HG02642 (cell line): ENCODE measurements around the gene TF.
"Not testable (repeated sequence)": the region's sequence is repeated elsewhere in the genome, so short reads cannot be mapped to it uniquely, and the experiment has no call there.

ENCODE experiments used
- ATAC-seq: cut with Tn5 transposase; IDR thresholded peaks from one replicate; pipeline ENCODE4 v1.9.1; 2021; ENCODE audit warnings: mild to moderate bottlenecking; ENCODE audit not compliant: unreplicated experiment, poor library complexity

The TF gene

DNA sequence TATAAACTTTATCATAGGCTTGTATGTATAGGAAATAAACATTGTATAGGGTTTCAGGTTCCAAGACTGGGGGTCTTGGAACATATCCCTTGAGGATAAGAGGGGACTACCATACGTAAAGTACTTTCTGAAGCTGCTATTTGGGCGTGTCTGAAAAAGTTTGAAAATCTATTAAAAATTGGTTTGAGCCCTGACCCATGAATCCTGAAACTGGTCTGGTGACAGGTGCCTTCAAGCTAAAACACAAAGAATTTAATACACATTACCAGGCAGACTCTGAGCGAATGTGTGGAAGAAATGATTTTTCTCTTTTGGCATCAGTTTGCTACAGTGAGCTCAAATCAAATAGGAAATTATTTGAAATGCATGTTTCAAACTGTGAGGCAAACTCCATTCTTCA lies 16.3 kb downstream of the TF start:
- no peak for ATAC-seq

- no peak for ATAC-seq
Measured at GRCh38 chr3:133763797-133764683, 17.8 kb downstream of the TF start.

DNA sequence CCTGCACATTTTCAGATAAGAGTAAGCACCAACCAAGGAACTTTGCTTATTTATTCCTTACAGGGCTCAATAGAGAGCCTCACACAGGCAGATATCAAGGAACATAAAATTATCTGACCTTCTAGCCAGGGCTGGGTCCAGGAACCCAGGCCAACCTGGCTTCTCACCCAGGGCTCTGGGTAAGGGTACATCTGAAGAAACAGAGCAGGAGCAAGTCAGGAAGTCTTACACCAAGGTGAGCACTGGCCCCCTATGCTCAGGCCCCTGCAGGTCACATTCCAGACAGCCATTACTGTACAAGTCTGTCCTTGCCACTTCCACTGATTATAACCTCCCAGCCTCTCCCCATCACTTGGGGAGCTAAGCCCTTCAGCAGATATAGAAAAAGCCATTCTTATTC lies 19.1 kb downstream of the TF start:
- no peak for ATAC-seq

DNA sequence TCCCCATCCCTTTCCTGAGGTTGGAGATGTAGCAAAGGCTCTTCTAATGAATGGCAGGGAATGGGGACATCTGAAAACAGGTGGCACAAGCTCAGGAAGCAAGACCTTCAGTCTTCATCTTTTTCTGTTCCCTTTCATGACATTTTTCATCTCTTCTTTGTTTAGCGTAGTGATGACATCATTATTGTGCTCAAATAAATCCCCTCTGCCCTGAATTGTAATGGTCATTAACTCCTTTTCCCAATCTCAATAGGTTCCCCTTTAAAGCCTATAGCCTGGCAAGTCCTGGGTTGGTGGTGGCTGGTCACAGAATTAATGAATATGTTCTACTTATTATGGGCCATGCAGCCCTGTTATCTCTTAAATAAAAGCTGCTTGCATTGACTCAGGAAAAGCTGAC lies 21.4 kb downstream of the TF start:
- no peak for ATAC-seq

DNA sequence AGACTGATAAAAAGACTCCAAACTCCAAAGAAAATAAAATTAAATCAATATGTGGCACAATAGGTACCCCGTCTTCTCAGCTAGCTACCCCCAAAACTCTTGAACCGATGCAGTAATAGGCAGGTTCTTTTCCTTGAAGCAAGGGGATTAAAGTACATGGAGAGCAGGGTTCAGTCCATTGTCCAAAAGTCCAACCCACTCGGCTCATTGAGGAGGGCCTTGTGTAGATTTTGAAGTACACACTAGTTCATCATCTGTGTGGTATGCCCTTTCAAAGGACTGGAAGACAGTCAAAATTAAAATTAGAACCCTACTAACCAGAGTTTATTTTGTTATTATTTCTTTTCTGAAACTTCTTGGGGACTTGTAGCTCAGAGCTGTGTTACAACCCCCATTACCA lies 23.3 kb downstream of the TF start:
- ATAC-seq, result no peak

GRCh38 chr3:133773732-133774131 lies 27.5 kb downstream of the TF start:
- no peak for ATAC-seq

- ATAC-seq, result no peak
Measured at GRCh38 chr3:133775309-133775708, 29.1 kb downstream of the TF start.

- no peak for ATAC-seq
Measured at GRCh38 chr3:133775835-133776234, 29.6 kb downstream of the TF start.

GRCh38 chr3:133776794-133777438 lies 30.7 kb downstream of the TF start:
- ATAC-seq, result no peak

- ATAC-seq, result no peak
Measured at GRCh38 chr3:133777807-133778568, 31.8 kb downstream of the TF start.

- no peak for ATAC-seq
Measured at GRCh38 chr3:133779626-133780203, 33.5 kb downstream of the TF start.

DNA sequence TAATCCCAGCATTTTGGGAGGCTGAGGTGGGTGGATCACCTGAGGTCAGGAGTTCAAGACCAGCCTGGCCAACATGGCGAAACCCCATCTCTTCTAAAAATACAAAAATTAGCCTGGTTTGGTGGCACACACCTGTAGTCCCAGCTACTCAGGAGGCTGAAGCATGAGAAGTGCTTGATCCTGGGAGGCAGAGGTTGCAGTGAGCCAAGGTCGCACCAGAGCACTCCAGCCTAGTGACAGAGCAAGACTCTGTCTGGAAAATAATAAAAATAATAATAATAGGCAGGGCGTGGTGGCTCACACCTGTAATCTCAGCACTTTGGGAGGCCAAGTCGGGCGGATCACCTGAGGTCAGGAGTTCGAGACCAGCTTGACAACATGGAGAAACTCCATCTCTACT lies 34.6 kb downstream of the TF start:
- not testable (repeated sequence) for ATAC-seq

- no peak for ATAC-seq
Measured at GRCh38 chr3:133781570-133781969, 35.4 kb downstream of the TF start.

DNA sequence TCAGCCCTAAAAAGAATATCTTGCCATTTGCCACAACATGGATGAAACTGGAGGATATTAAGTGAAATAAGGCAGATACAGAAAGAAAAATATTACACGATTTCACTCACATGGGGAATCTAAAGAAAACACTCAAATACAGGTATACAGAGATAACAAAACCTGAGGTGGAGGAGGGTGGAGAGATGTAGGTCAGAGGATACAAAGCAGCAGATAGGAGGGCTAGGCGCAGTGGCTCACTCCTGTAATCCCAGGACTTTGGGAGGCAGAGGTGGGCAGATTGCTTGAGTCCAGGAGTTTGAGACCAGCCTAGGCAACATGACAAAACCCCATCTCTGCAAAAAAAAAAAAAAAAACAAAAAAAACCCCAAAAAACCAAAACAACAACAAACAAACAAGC lies 36.3 kb downstream of the TF start:
- ATAC-seq, result no peak

GRCh38 chr3:133783762-133784161 lies 37.6 kb downstream of the TF start:
- no peak for ATAC-seq

GRCh38 chr3:133788024-133788423 lies 41.8 kb downstream of the TF start:
- ATAC-seq, result no peak

GRCh38 chr3:133792171-133792763 lies 46.1 kb downstream of the TF start:
- ATAC-seq, result no peak

DNA sequence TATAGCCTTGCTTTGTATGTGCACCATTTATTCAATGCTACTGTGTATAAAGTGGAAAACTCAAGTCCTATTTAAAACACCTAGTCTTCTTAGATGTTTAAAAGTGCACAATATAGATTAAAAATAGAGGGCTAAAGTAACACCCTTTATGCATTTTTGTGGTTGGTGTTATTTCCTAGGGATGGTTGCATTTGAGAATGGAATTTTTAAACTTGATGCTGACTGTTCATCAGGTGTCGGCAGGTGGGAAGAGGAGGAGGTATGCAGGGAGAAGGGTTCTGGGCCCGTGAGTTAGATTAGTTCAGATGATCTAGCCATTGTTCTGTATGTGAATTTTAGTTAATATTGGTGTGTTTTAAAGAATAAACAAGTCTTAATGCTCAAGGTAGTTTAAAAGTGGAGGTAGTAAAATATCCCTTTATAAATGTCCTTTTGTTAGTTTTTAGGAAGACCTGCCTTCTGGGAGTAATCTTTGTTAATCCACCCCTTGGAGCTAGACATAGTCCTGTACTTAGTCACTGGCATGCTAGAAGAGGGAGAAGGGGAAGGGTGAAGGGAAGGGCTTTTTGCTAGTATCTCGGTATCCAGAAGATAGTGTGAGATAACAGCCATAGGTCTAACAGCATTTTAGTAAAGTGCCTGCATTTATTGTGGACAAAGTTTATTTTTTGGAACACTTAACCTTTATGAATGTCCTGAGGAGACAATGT lies 51.4 kb downstream of the TF start:
- no peak for ATAC-seq

- ATAC-seq, result no peak
Measured at GRCh38 chr3:133799794-133800585, 53.8 kb downstream of the TF start.
